ENCODE data around the gene COA3.

- no peak for TF ChIP-seq CTCF (conservative IDR thresholded peaks at IDR 0.05 in 1 of 2, IDR thresholded peaks at IDR 0.05 in 1 of 2; ENCODE audit: extremely low read depth in 1 of 2, insufficient read depth in 1 of 2, low read depth in 1 of 2, low read length in 2 of 2)
- TF ChIP-seq EZH2 (IDR thresholded peaks at IDR 0.05; ENCODE audit: borderline replicate concordance, low read length): no peak
These were observed 47.0 kb upstream of the COA3 start for GRCh38 chr17:42845556-42845917.

Measured in mammary epithelial cell (primary cell).